ENCODE measurements around the gene SLC7A14.

SLC7A14 gene

DNA sequence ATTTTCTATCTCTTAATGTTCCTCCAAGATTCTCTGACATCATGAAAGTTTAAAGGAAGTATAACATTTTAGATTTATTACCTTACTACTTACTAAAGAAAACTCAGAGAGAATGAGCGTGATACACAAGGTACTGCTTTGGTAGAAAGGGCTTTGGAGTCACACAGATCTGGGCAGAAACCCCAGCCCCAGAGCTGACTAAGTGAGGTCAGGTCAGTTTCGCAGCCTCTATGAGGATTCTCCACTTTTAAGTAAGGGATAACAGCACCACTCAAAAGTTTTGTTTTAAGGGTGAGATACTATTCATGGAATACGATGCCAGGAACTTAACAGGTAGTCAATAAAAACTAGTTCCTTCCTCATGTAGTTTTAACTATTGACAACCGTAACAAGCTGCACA, 91.1 kb downstream of the SLC7A14 start:
- no peak for DNase-seq

- DNase-seq: no peak
These were observed 92.1 kb downstream of the SLC7A14 start for GRCh38 chr3:170493712-170494182.

DNA sequence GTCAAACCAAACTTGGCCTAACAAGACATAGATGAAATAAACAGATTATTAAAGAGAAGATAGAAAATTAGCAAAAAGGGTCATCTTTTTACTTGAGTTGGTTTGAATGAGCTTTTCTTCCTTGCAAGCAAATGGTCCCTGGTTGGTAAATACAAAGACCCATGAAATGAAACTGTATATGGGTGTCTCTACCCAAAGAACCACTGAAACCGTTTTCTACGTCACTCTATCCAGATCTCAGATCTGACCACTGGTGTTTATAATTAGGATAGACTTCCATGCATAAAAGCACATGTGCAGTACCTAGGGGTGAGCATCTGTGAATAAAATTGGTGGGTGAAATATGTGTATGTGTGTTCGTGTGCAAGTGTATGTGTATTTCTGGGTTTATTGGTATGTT, 94.0 kb downstream of the SLC7A14 start:
- DNase-seq: no peak

- DNase-seq: no peak
These were observed 94.9 kb downstream of the SLC7A14 start for GRCh38 chr3:170490828-170491560.

- no peak for DNase-seq
These were observed 97.1 kb downstream of the SLC7A14 start for GRCh38 chr3:170488802-170489201.

DNA sequence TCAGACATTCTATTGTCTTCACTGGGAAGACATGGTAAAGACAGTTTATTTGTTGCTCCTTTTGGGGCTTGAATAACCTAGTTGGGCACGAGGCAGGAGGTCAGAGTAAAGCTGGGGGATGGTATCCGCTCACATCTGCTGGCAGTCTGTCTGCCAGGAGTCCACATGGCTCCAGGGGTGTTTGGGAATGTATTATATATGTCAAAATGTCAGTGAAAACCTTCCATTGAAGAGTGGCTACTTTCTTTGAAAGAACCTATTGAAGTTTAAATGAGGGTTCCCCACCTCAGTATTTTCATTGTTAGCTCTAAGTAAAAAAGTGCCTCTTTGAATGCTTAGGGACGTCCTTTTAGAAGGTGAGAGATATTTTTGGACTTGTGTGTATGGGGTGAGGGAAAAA, 98.8 kb downstream of the SLC7A14 start:
- DNase-seq: no peak

DNA sequence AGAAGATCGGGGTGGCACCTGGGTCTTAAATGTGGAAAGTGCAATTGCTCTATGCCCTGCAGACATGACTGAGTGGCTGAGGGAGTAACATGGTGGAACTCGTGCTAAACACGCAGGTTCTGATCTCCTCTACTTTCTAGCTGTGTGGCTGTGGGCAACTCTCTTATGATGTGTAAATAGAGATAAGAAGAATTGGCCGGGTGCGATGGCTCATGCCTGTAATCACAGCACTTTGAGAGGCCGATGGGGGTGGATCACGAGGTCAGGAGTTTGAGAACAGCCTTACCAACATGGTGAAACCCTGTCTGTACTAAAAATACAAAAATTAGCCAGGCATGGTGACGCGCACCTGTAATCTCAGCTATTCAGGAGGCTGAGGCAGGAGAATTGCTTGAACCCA, 99.5 kb downstream of the SLC7A14 start:
- DNase-seq: no peak

DNA sequence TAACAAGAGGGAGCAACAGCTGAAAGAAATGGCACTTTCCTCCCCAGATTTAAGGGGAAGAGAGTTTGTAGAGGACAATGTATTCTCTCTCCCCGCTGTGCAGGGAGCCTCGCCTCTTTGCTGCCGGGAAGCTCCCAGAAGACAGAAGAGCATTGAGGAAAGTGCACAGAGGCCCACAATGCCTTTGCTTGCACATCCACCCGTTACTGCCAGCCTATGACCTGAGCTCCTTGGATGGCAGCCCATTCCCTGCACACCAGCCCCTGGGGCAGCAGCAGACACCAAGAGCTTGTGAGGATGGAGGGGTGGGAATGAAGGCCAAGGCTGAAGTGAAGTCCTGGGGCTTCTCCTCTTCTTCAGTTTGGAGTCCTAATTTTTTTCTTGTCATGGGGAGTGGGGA, 100.2 kb downstream of the SLC7A14 start:
- no peak for DNase-seq

DNA sequence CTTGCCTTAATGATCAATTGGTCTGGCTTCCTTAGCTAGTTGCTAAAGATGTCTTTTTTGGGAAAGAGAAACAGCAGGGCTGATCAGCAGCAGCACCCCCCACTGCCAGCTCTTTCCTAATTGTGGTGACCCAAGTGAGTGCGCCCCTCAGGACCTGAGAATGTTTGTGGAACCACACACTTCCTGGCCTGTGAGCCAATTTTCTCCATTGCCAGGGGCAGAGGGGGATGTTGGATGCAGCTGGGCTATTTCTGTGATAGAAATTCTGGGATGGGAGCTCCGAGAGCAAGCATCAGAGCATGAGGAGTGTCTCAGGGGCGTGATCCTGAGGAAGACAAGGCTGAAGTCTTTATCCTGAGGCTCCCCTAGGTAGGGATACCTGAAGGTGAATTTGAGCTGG, 100.6 kb downstream of the SLC7A14 start:
- DNase-seq: no peak

GRCh38 chr3:170484869-170485268, 101.0 kb downstream of the SLC7A14 start:
- DNase-seq: no peak

GRCh38 chr3:170483485-170484262, 102.2 kb downstream of the SLC7A14 start:
- no peak for DNase-seq

DNA sequence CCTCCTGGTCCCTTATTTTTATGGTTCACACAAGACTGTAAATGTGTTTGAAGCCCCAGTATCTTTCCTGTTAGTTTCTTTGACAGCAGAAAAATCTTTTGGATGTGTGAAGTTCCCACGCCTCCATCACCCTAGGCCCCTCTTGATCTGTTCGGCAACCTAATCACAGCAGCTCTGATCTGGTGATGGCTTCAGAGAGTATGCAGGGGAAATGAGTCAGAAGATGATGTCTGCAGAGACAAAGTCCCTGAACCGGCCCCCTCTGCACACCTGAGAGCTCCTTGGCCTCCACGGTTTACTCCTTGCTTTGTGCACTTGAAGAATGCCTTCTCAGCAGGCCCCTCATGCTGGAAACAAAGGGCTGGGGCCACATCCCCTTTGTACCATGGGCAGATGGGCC, 103.7 kb downstream of the SLC7A14 start:
- no peak for DNase-seq

DNA sequence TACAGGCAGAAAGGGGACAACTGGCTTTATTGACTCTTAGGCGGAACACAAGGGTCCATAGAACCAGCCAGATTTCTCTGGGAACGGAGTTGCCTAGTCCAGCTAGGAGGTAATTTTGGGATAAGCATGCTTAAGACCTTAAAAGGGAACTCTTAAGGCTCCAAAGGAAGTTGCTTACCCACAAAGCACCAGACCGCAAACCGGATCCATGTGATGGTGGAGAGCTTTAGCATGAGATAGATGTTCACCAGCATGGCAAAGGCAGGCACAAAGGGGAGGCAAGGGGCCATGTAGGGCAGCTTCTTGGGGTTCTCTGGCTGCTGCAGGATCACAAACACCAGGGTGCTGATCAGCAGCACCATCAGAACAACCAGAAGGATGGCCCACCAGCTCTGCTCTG, 105.8 kb downstream of the SLC7A14 start:
- DNase-seq: no peak

DNA sequence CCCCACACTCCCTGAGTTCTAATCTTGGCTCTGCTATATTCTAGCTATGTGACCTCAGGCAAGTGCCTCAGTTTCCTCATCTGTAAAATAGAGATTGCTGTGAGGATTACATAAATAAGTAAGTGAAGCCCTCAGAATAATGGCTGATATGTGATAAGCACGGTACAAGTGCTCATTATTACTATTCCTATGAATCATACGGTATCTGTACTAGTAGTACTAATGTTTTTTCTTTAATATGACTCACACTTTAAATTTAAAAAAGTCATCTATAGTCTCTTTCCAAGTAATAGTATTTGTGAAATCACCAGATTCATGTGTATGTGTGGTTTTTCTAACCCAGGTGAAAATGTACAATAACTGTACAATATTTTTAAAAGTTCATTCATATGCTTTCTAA, 108.5 kb downstream of the SLC7A14 start:
- no peak for DNase-seq

- no peak for DNase-seq
These were observed 109.6 kb downstream of the SLC7A14 start for GRCh38 chr3:170476291-170476690.

DNA sequence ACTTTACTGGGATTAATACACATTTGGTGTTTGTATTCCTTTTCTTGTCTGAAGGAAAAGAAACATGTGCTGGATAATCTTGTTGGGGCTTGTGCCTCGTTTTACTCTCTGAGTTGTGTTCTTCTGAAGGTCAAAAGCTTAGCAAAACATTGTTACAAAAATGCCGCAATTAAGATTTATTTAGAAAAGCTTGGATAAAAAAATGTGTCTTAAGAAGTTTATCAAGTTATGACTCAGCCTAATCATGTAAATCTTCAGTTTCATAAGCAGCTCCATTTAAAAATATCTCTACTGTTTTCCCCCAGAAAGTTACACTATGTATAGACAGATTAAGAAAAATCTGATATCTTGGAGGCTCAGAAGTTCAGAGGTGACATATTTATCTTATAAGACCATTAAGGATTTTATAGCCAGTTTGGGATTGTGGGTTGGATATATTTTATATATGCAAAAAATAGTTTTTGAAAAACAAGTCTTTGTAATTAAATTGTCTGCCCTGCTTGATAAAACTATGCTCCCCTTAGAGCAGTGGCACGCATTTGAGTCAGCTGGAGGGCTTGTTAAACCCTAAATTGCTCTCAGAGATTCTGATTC, 110.7 kb downstream of the SLC7A14 start:
- DNase-seq: no peak

DNA sequence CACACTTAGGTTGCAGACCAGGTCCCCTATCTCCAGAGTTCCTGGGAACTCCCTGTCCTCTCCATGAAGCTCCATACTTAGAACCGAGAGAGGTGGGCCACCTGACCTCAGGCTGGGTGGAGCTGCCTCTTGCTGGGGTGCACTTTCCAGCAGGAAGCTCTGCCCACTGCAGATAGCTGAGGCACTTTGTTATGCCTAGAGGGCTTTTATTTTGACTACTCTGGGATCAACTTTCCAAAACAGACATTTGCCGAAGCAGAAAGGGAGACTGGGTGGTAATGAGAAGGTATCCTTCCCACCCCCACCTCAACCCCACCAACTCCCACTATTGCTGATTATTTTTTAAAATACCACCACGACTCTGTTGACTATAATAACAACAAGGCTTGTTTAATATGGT, 112.5 kb downstream of the SLC7A14 start:
- no peak for DNase-seq

- DNase-seq: no peak
These were observed 114.7 kb downstream of the SLC7A14 start for GRCh38 chr3:170471149-170471548.

DNA sequence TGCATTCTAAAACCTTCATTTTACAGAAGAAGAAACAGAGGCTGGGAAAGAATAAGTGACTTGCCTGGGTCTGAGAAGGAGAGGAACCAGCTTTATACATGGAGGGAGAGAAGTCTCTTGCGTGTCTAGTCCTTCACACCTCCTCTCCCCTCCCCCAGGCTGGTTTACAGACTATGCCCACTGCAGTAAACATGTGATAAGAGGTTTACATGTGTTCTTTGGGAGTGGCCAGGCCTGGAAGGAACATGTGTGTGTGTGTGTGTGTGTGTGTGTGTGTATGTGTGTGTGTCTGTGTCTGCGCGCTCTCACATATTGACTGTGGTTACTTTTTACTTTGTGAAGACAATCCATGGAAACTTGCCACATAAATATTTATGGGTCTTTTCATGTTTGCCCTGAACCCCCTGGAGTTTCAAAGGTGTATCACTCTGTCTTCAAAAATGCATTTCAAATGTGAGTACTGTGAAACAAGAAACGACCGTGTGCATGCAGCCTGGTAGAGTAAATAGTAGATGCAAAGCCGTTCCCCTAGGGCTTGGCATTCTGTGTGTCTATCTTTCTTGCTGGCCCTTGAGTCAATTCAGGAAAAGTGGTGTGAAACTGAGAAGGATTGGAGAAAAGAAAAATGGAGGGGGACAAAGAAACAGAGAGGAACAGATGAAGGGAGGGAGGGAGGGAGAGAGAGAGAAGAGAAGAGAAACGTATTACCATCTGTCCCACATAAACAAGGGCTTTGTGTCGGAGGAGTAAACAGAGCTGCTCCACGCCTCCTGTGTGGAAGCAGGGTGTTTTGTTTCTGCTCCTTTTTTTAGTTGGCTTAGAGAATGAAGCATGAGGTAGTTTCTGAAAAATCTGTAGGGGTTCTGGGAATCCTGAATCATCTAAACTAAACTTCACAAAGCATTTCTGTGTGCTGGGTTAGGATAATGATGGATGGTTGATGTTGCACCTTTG, 115.5 kb downstream of the SLC7A14 start:
- DNase-seq: no peak

- no peak for DNase-seq
These were observed 116.5 kb downstream of the SLC7A14 start for GRCh38 chr3:170469151-170470062.

DNA sequence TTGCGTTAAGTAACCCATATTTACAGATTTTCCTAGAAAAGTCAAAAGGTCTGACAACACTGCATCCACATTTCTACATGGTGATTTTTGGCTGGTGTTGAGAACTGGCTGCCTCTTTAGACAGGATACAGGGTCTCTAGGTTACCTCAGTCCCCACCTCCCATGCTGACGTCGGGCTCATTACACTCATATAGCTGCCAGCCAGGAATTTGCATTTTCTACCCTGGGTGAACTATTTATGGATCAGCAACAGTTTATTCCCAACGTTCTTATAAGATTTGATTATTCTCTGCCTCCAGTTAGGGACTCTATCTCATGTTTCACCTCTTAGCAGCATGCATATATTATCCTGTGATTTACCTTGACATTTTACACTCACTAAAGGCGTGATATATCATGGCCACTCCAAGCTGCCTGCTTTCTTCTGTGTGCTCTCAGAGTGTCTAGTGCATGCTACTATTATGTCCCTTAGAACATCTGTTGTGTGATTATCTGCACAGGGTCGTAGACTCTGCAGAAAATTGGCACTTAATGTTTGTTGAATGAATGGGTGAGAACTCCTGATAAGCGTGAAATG, 118.2 kb downstream of the SLC7A14 start:
- no peak for DNase-seq

Data from activated CD4-positive, CD25-positive, alpha-beta regulatory T cell treated with anti-CD3 and anti-CD28 coated beads, Interleukin-2, amount 50 U/mL, for 72 hours (primary cell).